Fibroblast of skin of abdomen (primary cell): ENCODE measurements around the gene ZBTB46. TPM values are rescaled to one million over a fixed set of nuclear protein-coding genes. Genes with fewer than 3 reads are reported as not detected.
"Not testable (repeated sequence)": the region's sequence is repeated elsewhere in the genome, so short reads cannot be mapped to it uniquely, and the experiment has no call there.

ENCODE experiments used
- DNase-seq: peaks from one replicate; pipeline ENCODE4 v3.0.0-alpha.2; 2013
- polyA plus RNA-seq, 2 experiments: library from polyadenylated mRNA; unstranded; fragments of 120-200 nt; gene quantifications; one replicate each; pipeline ENCODE4 v1.2.1, GENCODE V29; 2013; ENCODE audit not compliant: insufficient read length in 2 of 2

ZBTB46 gene
- polyA plus RNA-seq (2013, experiment 1 of 2; ENCODE audit: insufficient read length) = 0.82 TPM
- 0.83 TPM for polyA plus RNA-seq (2013, experiment 2 of 2; ENCODE audit: insufficient read length)

DNA sequence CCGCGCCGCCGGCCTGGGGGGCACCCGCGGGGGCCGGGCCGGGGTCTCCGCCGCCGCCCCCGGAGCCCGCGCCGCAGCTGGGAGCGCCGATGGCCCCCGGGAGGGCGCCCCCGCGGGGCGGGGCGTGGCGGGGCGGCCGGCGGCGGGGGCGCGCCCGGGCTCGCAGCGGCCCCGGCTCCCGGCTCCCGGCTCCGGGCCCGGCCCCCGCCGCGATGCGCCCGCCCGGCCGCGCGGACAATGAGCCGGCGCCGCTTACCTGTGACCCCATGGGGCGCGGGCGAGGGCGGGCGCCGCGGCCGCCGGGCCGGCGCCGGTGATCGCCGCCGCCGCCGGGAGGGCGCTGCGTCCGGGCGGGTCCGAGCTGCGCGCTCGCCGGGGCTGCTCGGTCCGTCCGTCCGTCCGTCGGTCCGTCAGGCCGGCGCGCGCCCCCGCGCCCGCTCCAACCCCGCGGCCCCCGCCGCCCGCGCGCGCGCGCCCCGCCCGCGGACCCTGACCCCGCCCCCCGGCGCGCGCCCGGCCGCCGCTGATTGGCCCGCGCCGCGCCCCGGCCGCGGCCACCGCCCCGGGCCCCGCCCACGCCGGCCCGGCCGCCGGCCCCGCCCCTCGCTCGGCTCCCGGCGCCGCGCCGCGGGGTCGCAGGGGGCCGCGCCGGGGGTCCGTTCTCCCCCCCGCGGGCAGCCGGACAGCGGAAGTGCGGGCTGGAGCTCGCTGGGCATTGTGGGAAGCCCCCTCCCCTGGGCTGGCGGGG, at the start of gene ZBTB46:
Gene ZBTB46, minus strand, starts transcription at position 424 of the 748 bp plus-strand sequence. CDS start 40,507 bp downstream, outside the sequence.
- peak; percentile 46 for DNase-seq

- no peak for DNase-seq
Measured at GRCh38 chr20:63878899-63879663, 48.0 kb upstream of the ZBTB46 start.

GRCh38 chr20:63877755-63878470, 46.8 kb upstream of the ZBTB46 start:
- no peak for DNase-seq

GRCh38 chr20:63876489-63877036, 45.5 kb upstream of the ZBTB46 start:
- no peak for DNase-seq

DNA sequence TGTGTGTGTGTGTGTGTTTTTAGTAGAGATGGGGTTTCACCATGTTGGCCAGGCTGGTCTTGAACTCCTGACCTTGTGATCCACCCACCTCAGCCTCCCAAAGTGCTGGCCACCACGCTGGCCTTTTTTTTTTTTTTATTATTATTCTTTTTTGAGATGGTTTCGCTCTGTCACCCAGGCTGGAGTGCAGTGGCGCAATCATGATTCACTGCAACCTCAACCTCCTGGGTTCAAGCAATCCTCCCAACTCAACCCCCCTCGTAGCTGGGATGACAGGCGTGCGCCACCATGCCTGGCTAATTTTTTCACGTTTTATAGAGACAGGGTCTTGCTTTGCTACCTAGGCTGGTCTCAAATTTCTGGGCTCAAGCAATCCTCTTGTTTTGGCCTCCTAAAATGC, 43.2 kb upstream of the ZBTB46 start:
- not testable (repeated sequence) for DNase-seq

- peak; percentile 45 for DNase-seq
Measured at GRCh38 chr20:63873477-63873971, 42.5 kb upstream of the ZBTB46 start.

DNA sequence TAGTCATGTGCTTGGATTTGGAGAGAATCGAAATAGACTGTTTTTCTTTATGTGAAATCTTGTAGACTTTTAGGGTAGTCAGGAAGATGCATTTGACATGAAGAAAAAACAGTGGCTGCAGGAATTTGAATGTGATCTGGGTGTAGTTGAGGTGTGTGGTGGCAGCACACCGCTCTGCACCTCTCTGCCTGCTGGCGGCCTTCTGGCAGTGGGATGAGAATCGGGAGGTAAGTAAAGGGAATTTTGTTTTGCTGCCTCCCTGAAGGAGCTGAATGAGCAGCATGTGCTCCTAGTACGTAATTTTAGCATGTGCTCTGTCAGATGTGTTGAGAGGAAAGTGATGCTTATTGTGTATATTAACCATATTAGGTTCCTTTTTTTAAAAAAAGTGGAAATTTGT, 37.2 kb upstream of the ZBTB46 start:
- DNase-seq = no peak

DNA sequence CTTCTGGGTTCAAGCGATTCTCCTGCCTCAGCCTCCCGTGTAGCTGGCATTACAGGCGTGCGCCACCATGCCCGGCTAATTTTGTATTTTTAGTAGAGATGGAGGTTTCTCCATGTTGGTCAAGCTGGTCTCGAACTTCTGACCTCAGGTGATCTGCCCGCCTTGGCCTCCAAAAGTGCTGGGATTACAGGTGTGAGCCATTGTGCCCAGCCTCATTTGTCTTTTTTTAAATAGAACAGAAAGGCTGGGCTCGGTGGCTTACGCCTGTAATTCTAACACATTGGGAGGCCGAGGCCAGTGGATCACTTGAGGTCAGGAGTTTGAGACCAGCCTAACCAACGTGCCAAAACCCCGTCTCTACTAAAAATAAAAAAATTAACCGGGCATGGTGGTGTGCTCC, 36.0 kb upstream of the ZBTB46 start:
- not testable (repeated sequence) for DNase-seq

- peak; percentile 98 for DNase-seq
Measured at GRCh38 chr20:63864978-63865640, 34.0 kb upstream of the ZBTB46 start, which contains the start of gene TPD52L2. TPD52L2 (plus strand) TSS chr20:63865270; CDS start chr20:63865366, 96 bp downstream.

- DNase-seq = no peak
Measured at GRCh38 chr20:63864545-63864977, 33.5 kb upstream of the ZBTB46 start.

DNA sequence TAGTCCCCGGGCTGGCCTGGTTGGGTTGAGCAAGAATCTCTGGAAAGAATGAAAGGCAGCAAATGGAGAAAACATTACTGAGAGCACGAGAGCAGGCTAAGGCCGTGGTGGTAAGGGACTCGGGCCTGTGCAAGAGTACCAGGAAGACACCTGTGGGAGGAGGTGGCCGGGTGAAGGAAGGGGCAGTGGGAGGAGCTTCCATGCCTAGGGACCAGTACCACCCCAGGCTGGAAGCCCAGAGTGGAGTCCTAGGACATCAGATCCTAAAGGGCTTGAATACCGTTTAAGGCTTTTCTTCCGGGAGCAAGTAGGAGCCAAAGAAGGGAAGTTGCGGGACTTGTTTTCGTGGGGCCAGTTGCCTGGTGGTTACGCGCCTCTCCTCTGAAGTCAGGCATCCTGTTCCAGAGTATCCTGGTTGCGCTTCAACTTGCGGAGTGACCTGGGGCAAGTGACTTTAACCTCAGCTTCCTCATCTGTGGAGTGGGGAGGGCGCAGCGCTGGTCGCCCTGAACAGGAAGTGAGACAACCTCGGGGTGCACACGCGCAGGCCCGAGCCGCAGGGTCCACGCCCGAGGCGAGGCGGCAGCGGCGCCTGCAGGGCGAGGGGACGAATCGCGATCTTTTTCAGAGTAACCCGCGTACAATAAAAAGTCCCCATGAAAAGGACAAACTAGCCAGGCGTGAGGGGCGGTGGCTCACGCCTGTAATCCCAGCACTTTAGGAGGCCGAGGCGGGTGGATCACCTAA, 32.9 kb upstream of the ZBTB46 start:
- DNase-seq = peak; percentile 69

DNA sequence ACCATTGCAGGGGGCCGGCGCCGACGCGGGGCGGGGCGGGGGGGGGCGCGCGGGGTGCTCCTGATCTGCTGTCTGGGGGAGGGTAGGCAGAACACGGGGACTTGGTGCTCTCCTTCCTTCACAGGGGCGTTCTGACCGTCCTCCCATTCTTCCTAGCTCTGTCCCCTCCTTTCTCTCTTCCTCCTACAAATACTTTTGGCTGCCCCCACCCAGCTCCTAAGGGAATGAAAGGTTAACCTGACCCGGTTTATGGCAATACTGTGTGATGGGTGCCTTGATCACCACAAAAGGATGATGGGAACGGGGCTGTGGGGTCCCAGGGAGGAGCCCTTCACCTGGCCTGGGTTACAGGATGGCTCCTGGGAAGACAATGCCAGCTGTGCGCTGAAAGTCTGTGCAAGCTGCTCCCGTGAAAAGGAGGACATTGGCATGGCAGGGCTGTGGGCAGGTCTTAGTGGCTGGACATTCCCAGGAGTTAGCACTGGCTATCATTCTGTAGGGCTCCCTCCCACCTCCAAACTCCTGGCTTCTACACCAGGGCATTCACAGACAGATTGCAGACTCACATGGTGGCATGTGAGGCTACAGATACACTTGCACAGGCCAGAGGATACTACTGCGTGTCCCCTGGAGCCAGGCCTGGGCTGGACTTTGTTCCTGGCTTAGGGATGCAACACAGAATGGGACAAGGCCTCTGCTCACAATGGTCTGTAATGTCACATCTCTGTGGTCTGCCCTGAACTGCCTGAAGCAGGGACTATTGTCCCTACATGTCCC, 32.1 kb upstream of the ZBTB46 start:
- DNase-seq = no peak

DNA sequence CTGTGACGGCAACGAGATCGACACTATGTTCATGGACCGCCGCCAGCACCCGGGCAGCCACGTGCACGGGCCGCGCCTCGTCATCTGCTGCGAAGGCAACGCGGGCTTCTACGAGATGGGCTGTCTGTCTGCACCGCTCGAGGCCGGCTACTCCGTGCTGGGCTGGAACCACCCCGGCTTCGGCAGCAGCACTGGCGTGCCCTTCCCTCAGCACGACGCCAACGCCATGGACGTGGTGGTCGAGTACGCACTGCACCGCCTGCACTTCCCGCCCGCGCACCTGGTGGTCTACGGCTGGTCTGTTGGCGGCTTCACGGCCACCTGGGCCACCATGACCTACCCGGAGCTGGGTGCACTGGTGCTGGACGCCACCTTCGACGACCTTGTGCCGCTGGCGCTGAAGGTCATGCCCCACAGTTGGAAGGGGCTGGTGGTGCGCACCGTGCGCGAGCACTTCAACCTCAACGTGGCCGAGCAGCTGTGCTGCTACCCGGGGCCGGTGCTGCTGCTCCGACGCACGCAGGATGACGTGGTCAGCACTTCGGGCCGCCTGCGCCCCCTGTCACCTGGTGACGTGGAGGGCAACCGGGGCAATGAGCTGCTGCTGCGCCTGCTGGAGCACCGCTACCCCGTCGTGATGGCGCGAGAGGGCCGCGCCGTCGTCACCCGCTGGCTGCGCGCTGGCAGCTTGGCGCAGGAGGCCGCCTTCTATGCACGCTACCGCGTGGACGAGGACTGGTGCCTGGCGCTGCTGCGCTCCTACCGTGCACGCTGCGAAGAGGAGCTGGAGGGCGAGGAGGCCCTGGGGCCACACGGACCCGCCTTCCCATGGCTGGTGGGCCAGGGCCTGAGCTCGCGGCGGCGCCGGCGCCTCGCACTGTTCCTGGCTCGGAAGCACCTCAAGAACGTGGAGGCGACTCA, 31.2 kb upstream of the ZBTB46 start:
- no peak for DNase-seq

DNA sequence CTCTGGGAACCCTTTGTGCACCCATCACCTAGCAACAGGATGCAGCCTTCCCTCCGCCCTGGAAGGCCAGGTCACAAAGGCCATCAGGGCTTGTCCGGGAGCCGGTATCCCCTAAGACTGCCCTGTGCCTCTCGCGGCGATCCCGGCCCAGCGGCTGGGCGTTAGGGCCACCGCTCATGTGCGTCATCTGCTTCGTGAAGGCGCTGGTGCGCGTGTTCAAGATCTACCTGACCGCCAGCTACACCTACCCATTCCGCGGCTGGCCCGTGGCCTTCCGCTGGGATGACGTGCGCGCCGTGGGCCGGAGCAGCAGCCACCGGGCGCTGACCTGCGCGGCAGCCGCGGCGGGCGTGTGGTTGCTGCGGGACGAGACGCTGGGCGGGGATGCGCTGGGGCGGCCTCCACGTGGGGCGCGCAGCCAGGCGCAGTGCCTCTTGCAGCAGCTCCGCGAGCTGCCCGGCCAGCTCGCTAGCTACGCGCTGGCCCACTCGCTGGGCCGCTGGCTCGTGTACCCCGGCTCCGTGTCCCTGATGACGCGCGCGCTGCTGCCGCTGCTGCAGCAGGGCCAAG, 30.4 kb upstream of the ZBTB46 start, which contains the start of gene ABHD16B:
Gene ABHD16B, plus strand, starts transcription at position 134 of the 570 bp plus-strand sequence. Its CDS starts 43 bp downstream, at position 177.
- DNase-seq = no peak

DNA sequence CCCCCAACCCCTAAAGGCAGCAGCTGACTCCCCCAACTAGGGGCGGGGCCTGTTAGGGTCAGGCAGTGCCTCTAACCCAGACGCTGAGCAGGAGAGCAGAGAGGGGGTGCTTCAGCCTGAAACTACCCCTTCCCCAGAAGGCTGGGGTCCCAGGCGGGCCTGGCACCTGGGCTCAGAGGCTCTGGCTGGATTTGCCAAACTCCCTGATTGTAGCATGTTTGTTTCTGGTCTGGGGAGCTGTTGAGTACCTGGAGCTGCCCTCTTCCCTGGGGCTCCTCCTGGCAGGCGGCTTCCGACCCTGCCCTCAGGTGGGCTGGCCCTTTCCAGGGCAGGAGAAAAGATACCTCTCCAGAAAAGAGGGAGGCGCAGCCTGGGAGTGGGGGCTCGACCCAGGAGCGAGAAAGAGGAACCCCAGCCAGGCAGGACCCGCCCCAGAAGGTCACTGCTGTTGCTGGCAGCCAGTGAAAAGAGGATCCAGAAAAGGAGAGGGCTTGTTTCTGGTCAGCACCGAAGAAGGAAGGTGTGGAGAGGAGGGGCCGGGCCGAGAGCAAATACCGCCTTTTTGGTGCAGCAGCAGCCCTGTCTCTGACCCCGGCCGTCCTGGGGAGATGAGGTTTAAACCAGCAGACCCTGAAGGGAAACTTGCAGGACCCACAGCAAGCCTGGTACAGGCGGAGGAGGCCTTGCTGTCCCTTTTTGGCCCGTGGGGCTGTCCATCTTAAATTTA, 29.4 kb upstream of the ZBTB46 start:
- no peak for DNase-seq

- no peak for DNase-seq
Measured at GRCh38 chr20:63859166-63859699, 28.2 kb upstream of the ZBTB46 start.

- DNase-seq = no peak
Measured at GRCh38 chr20:63858393-63859165, 27.5 kb upstream of the ZBTB46 start.
